Activated naive CD4-positive, alpha-beta T cell treated with Interleukin-2 at 50 U/mL for 16 hours (primary cell): ENCODE data around the gene COLQ.
"Not testable (repeated sequence)": the region's sequence is repeated elsewhere in the genome, so short reads cannot be mapped to it uniquely, and the experiment has no call there.

Experiments
- DNase-seq: peaks from one replicate; pipeline ENCODE4 v3.0.0-alpha.2; 2020

Gene COLQ

DNA sequence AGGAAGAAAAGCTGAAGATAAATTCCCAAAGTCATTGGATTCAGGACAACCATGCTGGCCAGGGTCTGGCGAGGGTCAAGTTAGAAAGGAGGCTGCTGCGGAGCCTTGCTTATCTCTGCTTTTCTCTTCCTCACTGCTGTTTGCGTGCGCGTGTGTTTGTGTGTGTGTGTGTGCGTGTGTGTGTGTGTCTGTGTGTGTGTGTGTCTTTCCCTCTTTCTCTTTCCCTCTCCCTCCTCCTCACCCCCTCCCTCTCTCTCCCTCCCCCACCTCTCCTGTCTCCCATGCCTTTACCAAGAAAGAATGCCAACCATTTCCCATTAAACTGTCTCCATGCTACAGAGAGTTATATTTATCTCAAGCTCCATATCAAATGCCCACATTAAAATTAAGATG is at the start of gene COLQ:
COLQ (minus strand) TSS at position 134 of the 393 bp plus-strand sequence; CDS start at position 53, 81 bp downstream.
- no peak for DNase-seq

DNA sequence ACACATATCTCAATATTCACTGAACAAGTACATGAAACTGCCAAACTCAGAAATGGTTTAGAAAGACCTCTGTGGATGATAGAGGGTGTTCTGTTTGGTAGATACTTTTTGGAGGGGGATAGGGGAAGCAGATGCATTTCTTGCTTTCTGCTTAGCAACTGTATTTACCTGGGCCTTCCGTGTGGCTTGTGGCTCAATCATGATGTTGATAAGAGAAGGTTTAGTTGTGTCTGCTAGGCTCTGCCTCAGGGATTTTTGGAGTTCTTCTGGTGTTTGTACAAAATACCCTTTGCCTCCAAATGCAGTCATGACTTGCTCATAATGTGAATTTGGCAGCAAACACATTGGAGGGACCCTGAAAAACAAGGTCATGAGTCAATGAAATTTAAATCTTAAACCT is 41.7 kb upstream of the COLQ start:
- no peak for DNase-seq

GRCh38 chr3:15562560-15562959 is 41.1 kb upstream of the COLQ start:
- DNase-seq, result no peak

- DNase-seq, result no peak
These were observed 37.1 kb upstream of the COLQ start for GRCh38 chr3:15558581-15558980.

GRCh38 chr3:15557511-15557946 is 36.0 kb upstream of the COLQ start:
- DNase-seq, result peak; percentile 57

- no peak for DNase-seq
These were observed 35.0 kb upstream of the COLQ start for GRCh38 chr3:15556512-15556911.

DNA sequence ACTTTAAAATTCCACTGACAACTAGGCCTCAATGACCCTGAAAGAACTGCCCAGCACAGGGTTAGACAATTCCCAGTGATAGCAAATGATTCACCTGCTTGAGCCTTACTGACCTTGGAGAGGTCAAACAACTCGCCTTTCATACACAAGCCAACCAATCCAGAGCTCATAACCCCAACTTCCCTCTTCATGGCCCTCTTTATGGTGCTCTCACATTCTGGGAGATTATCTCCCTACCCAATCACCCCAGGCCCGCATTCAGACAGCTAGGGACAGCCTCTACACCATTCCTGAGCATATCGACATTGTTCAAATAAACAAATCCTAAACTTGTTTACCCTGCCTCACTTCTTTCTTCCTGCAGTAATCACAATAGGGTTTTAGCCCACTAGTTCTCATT is 32.2 kb upstream of the COLQ start:
- no peak for DNase-seq

- DNase-seq, result no peak
These were observed 30.4 kb upstream of the COLQ start for GRCh38 chr3:15551902-15552301.

DNA sequence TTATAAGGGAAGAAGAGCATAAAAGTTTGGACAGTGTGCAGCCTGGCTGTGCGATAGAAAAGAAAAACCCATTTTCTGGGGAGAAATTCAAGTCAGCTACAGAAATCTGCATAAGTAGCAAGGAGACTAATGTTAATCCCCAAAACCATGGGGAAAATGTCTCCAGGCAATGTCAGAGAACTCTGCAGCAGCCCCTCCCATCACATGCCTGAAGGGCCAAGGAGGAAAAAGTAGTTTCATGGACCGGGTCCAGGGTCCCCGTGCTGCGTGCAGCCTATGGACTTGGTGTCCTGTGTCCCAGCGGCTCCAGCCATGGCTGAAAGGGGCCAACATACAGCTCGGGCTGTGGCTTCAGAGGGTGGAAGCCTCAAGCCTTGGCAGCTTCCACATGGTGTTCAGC is 28.3 kb upstream of the COLQ start:
- no peak for DNase-seq

DNA sequence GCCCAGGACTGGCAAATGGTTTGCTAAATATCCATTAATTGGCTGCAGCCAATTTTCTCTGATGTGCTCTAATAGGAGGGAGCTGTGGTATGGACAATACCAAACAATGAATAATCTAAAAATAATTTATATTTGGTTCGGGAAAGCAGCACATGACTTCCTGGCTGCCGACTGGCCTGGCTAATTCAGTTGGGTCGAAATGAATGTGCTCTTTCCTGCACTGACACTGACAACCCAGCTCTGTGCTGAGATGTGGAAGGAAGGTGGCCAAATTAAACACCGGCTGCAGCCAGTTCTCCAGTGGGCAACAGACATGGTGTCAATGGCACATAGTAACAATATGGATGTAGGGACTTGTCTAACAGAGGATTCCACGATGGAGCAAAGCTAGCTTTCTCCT is 21.1 kb upstream of the COLQ start:
- DNase-seq, result no peak

GRCh38 chr3:15541371-15541770 is 19.9 kb upstream of the COLQ start:
- no peak for DNase-seq

GRCh38 chr3:15539066-15539465 is 17.6 kb upstream of the COLQ start:
- no peak for DNase-seq

DNA sequence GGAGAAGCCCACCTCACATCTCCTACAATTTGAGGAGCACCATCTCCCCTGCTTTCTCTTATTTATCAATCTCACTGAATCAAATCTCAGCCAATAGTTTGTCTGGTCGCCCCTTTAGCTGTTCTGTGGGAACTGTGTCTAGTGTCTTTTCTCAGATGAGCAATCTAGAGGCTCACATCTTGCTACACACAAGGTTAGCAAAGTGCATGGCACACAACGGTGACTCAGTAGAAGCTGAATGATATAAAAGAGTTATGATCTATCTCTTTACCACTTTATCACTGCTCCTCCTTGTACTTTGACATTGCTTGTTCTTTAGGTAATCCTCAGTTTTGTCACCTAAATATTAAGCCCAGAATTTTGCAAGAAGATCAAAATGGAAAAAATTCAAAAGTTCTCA is 16.8 kb upstream of the COLQ start:
- no peak for DNase-seq

DNA sequence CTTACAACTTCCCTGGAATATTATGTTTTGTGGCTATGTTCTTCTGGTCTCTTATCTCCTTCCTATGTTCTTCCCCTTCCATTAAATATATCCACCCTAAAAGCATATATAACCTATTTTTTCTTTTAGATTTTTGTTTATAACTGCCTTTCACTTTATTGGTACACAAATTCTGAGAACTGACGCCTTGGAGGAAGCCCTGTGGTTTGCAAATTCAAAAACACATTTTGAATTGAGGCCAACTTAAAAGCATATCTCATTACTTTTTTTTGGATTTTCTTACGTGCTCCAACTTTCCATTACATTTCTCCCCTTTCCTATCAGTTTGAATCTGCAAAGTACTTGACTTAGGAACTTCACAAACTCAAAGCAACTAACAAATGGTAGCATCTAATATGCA is 15.3 kb upstream of the COLQ start:
- DNase-seq, result no peak

DNA sequence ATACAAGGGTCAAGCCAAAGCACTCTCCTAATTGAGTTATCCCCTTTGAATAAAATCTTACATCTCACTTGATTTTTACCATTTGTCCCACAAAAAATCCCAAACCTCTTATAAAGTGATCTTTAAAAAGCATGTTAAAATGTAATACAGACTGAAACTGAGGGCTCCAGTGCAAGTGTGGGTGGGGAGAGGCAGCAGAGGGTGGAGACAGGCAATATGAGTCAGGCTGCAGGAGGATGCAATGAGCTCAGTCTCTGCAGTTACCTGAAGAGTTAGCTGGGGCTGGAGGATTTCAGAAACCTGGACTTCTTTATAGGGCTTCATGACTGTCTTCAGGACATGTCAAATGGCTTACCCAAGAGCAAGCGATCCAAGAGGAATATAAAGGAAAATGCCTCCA is 14.2 kb upstream of the COLQ start:
- DNase-seq, result peak; percentile 61

GRCh38 chr3:15532614-15533013 is 11.1 kb upstream of the COLQ start:
- not testable (repeated sequence) for DNase-seq

- DNase-seq, result no peak
These were observed 9.8 kb upstream of the COLQ start for GRCh38 chr3:15531346-15531745.

GRCh38 chr3:15528854-15529537 is 7.5 kb upstream of the COLQ start:
- no peak for DNase-seq

DNA sequence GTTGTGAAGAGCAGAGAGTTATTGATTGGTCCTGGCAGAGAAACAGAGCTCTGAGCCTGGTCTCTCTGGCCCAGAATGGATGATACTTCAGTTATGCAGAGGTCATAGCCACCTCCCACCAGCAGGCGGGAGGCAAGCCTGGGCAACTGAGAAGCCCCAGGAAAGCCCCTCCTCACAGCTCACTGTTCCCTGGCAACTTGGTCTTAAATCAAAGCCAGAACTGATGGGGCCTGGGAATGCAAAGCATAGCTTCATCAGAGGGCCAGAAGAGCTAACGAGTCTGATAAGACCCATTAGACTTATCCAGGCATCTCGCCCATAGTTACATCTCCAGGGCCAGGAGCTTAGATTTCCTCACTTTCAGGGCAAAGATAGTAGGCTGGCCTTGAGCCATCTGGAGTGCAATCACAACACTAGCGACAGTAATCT is 5.5 kb upstream of the COLQ start:
- no peak for DNase-seq

DNA sequence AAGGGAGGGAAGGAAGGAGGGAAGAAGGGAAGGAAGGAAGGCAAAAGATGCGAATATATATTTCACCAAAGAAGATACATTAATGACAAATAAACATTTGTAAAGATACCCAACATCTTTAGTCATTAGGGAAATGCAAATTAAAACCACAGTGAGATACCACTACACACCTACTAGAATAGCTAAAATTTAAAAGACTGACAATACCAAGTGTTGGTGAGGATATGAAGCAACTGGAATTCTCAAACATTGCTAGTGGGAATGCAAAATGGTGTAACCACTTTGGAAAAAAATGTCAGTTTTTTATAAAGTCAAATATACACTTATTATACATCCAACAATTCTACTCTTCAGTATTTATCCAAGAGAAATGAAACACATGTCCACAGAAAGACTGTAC is 4.3 kb upstream of the COLQ start:
- no peak for DNase-seq

DNA sequence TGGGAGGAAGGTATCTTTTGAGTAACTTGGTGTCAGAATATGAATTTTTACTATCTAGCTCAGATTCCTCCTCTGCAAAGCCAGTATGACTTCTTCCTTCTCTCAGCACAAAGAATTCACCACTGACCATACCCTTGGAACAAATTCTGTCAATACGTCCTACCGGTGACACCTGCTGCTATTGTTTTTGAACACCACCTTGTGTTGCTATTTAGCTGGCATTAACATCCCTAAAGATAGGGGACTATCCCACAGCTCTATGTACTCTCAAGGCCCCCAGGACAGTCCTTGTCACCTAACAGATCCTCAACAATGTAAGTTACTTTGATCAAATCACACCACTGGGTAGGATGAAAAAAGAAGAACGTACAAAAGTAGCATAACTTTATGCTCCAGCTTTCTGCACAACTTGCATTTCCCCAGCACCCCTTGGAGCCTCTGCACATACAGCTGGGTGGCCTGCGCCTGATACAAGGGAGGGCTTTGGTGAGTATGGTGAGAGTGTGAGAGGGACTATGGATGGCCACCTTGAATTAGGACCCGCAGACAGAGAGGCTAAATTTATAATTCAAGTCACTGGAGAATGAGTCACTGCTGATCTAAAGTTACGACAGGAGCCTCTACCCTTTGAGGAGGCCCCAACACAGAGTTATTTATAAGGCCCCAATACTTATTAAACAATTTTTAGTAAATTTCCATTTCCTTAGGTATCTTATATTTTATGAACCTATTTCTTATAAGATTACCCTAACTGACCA is 2.3 kb upstream of the COLQ start:
- no peak for DNase-seq

DNA sequence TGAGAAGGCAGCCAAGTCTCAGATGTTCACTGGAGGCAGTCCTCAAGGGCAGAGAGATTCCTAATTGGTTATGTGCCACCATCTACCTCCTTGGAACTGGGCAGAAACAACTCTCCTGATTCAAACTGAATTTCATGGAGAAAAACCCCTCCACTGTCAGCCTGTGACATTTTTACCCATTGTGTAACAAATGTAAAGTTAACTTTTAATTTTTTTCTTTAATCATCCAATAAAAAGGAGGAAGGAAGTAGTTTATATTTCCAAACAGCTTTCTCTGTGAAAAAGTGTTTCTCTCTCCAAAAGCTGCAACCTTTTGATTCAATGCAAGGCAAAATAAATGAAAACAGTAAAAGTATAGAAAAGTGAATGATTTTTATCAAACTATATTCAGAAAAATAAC is 510 bp upstream of the COLQ start:
- DNase-seq, result no peak

- DNase-seq, result no peak
These were observed 518 bp downstream of the COLQ start for GRCh38 chr3:15520804-15521572.

- DNase-seq, result peak; percentile 39
These were observed 1.3 kb downstream of the COLQ start for GRCh38 chr3:15520185-15520584.
